Bone marrow (tissue), 2 donors: ENCODE data around the gene BCL11B.

Experiments
- DNase-seq, 2 donors: peaks; one replicate each; lab custom pipeline; 2025; lab: John Stamatoyannopoulos, UW

Gene BCL11B

DNA sequence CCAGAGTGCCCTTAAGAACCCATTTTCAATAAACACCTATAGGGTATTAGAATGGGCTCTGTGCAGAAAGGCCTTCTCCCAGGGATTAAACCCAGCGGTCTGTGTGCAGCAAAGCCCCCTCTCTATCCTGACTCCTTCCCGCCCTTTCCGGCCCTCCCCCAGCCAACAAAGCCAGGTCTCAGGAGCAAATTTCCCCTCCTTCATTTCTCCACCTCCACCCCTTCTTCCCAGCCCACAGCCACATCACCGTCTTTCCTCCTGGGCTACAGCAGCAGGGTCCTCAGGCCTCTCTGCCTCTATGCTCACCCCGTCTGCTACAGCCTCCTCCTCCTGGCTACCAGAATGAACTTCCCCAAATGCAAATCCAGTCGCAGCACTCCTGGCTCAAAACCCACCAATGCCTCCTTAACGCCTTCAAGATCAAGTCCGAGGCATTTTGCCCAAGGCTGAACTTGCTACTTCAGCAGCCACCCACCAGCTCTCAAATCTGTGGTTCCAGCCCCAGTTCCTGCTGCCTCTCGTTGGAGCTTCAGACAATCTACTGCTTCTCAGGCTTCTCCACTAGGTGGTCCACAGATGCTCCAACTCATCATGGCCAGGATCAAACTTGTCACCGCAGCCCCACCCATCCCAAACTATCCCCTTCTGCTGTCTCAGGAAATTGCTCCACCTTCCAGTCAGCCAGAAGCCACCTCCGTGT, 134.8 kb downstream of the BCL11B start:
- no peak for DNase-seq

DNA sequence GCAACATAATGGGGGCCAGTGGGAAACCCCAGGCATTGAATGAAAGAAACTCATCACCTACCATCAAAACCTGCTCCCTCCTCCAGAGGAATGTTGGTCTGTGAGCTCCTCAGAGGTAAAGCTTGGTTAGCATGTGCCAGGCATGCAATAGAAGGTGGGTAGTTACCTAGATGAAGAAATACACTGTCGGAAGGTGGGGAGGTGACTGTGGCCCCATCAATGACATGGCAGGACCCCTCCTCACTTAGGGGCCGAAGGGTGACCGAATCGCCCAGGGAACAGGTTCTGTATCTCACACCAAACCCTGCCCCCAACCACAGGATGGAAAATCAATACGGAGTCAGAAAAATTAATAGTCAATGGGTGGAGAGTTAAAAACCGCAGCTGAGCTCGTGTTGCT, 135.6 kb downstream of the BCL11B start:
- DNase-seq: no peak

DNA sequence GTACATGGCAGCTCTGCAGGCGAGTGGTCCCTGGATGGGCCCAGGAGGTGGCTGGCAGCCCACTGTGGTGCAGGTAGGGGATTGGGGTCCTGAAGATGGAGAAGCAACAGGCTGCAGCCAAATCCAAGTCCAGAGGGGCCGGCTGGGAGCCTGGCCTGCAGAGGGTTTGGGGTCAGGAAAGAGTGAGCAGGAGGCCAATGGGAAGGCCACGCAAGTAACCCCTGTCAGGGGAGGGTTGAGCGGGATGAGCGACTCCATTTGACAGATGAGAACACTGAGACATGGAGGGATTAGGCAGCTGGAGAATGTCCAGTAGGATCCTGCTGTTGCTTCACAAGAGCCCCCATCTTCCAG, 136.0 kb downstream of the BCL11B start:
- no peak for DNase-seq

- no peak for DNase-seq
Observed at GRCh38 chr14:99134516-99135046, 137.4 kb downstream of the BCL11B start.

- DNase-seq: no peak
Observed at GRCh38 chr14:99133636-99134515, 138.1 kb downstream of the BCL11B start.

GRCh38 chr14:99132821-99133635, 139.0 kb downstream of the BCL11B start:
- no peak for DNase-seq

GRCh38 chr14:99131632-99132271, 140.2 kb downstream of the BCL11B start:
- DNase-seq: no peak

GRCh38 chr14:99129998-99130397, 142.0 kb downstream of the BCL11B start:
- DNase-seq: no peak

GRCh38 chr14:99129211-99129696, 142.7 kb downstream of the BCL11B start:
- no peak for DNase-seq

- DNase-seq: no peak
Observed at GRCh38 chr14:99128185-99128584, 143.8 kb downstream of the BCL11B start.

DNA sequence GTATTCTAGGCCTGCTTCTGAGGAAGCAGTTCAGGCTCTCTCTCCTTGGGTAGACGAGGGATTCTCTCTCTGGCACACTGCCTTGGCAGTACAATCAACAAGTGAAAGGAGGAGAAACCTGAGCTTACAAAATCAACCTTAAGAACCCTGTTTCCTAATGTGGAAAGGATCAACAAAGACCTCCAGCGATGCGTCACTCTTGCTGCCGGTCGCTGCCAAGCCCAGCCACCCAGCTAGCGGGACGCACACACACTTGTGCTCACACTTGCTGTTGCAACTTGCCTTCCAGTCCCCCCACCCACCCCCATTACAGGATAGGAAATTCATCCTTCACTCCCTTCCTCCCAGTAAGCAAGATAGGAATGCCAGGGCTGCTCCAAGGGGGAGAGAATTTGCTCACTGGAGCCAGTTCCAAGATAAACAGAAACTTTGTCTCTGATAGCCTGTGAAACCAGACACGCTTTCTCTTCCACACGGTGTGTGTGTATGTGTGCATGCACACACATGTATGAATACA, 144.3 kb downstream of the BCL11B start:
- DNase-seq: no peak

- DNase-seq: no peak
Observed at GRCh38 chr14:99125616-99126431, 146.2 kb downstream of the BCL11B start.

DNA sequence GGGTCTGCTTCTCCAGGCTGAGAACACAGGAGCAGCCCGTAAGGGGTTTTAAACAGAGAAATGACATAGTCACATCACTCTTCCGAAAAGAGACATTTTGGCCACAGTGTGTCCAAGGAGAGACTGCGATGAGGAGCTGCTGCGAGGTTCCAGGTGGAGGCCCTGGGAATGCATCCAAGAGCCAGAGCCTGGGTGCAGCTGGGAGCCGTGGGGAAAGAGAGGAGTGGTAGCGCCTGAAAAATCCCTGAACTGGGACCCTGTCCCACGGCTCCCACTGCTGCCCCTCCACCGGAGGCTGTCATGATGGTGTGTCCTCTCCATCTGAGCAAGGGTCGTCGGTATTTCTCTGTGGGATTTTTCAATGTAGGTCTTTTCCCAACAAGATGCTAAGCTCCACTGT, 146.9 kb downstream of the BCL11B start:
- DNase-seq: no peak

- no peak for DNase-seq
Observed at GRCh38 chr14:99124482-99125105, 147.4 kb downstream of the BCL11B start.

- no peak for DNase-seq
Observed at GRCh38 chr14:99123208-99123870, 148.7 kb downstream of the BCL11B start.

DNA sequence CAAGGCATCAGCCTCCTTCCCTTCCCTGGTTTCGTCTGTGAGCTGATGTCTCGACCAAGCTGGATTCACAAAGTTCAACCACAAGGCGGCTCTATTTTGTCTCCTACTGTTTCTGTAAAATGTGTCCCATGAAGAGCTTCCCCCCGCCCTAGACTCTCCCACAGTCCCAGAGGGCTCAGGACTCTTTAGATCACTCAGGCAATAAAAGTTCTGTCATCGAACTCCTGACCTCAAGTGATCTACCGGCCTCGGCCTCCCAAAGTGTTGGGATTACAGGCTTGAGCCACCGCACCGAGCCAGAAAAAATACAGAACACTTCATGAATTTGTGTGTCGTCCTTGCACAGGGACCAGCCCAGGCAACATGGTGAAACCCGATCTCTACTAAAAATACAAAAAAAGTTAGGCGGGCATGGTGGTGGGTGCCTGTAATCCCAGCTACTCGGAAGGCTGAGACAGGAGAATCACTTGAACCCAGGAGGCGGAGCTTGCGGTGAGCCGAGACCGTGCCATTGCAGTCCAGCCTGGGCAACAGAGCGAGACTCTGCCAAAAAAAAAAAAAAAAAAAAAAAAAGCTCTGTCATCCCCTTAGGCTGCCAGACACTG, 149.4 kb downstream of the BCL11B start:
- DNase-seq: no peak

DNA sequence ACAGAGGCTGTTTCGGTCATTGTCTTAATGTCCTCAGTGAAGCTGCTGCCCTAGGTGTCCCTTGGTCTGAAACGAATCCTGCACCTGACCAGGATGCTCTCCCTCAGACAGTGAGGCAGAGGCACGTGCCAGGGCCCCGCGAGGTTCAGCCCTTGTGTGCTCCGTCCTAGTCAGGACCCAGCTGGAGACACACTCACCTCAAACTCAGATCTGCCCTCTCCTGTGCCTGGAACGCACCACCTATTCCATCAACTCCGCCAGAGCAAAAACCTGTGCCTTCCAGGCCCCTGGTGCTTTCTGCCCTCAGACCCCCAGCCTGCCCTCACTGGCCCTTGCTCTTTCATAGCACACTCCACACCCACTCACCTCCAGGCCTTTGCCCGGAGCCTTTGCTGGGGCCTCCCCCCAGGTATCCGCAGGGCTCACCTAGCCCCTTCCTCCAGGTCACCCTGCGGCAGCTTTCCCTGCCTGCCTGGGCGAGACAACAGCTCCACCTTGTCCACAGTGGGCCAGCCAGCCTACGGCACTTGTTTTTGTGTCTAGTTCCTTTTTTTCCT, 150.6 kb downstream of the BCL11B start:
- DNase-seq: no peak

DNA sequence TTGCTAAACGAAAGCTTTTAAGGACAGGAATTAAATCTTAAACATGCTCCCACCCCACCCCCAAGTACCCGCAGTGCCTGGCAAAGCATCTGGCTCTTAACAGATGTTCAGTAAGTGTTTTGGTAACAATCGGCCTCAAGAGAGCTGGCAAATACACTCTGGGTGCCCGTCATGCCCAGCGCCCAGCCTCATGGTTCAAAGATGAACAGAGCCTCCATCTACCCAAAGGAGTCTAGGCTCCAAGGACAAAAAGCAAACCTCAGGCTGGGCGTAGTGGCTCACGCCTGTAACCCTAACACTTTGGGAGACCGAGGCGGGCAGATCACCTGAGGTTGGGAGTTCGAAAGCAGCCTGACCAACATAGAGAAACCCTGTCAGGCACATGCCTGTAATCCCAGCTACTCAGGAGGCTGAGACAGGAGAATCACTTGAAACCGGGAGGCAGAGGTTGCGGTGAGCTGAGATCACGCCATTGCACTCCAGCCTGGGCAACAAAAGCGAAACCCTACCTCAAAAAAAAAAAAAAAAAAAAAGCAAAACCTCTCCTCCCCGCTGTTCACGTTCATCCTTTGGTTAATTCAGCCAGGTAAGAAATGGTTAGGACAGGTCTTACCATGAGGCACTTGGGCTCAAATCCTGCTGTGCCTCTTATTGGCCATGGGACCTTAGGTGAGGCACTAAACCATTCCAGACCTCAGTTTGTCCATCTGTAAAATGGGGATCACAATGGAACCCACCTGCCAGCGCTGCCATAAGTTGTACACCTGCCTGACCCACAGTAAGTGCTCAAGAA, 151.3 kb downstream of the BCL11B start:
- no peak for DNase-seq
